Liver (tissue), 9 donors: ENCODE results near the gene PLAC8. TPM values are rescaled to one million over a fixed set of nuclear protein-coding genes. Genes with fewer than 3 reads are reported as not detected.

Source experiments
- DNase-seq: peaks from one replicate; pipeline ENCODE4 v3.0.0-alpha.2; 2017; ENCODE audit warnings: low spot score
- H3K27ac ChIP-seq, 2 donors: one replicate each; pipeline ENCODE4 v1.7.0; 2013; ENCODE audit warnings: inconsistent platforms in 2 of 2, low read length in 2 of 2, control low read depth in 1 of 2, low read depth in 1 of 2, mild to moderate bottlenecking in 1 of 2
- H3K27me3 ChIP-seq, 4 donors: one replicate each; pipeline versions ENCODE4 v1.6.1 to v1.7.0; 2013; ENCODE audit warnings: low read length in 3 of 4, inconsistent platforms in 1 of 4, mild to moderate bottlenecking in 1 of 4, moderate library complexity in 1 of 4; ENCODE audit not compliant: control insufficient read depth in 4 of 4, insufficient read depth in 4 of 4
- H3K36me3 ChIP-seq, 4 donors: one replicate each; pipeline versions ENCODE4 v1.6.1 to v1.7.0; 2013; ENCODE audit warnings: low read length in 3 of 4, mild to moderate bottlenecking in 3 of 4, low read depth in 1 of 4, moderate library complexity in 1 of 4; ENCODE audit not compliant: control insufficient read depth in 4 of 4, insufficient read depth in 3 of 4
- H3K4me1 ChIP-seq, 4 donors: one replicate each; pipeline versions ENCODE4 v1.6.1 to v1.7.0; 2013; ENCODE audit warnings: low read length in 3 of 4, mild to moderate bottlenecking in 3 of 4, moderate library complexity in 1 of 4; ENCODE audit not compliant: control insufficient read depth in 4 of 4, insufficient read depth in 4 of 4
- H3K4me3 ChIP-seq, 3 donors: one replicate each; pipeline versions ENCODE4 v1.6.1 to v1.7.0; 2013; ENCODE audit warnings: low read length in 3 of 3, control low read depth in 1 of 3, low read depth in 1 of 3, mild to moderate bottlenecking in 1 of 3
- H3K9ac ChIP-seq, 2 donors: one replicate each; pipeline ENCODE4 v1.7.0; 2013; ENCODE audit warnings: low read length in 2 of 2, mild to moderate bottlenecking in 2 of 2, moderate library complexity in 2 of 2, control low read depth in 1 of 2, low read depth in 1 of 2
- H3K9me3 ChIP-seq, 4 donors: one replicate each; pipeline versions ENCODE4 v1.6.1 to v1.7.0; 2013; ENCODE audit warnings: low read length in 3 of 4; ENCODE audit not compliant: control insufficient read depth in 4 of 4
- EGR1 ChIP-seq, 2 donors: IDR thresholded peaks; 2 replicates each; pipeline ENCODE4 v1.6.1; 2016 to 2018; ENCODE audit warnings: antibody characterized with exemption in 2 of 2, low read depth in 2 of 2
- FOXA1 ChIP-seq: IDR thresholded peaks from 2 replicates; pipeline ENCODE4 v1.6.1; 2016; ENCODE audit warnings: antibody characterized with exemption
- FOXA2 ChIP-seq: IDR thresholded peaks from 2 replicates; pipeline ENCODE4 v1.6.1; 2016; ENCODE audit warnings: antibody characterized with exemption
- GABPA ChIP-seq, 2 donors: IDR thresholded peaks in 1 of 2; conservative IDR thresholded peaks in 1 of 2; 2 replicates each; pipeline ENCODE4 v1.6.1; 2016; ENCODE audit warnings: antibody characterized with exemption in 2 of 2, mild to moderate bottlenecking in 1 of 2, moderate library complexity in 1 of 2
- HNF4A ChIP-seq, 2 donors: conservative IDR thresholded peaks; 2 replicates each; pipeline ENCODE4 v1.6.1; 2016; ENCODE audit warnings: antibody characterized with exemption in 2 of 2, mild to moderate bottlenecking in 2 of 2
- HNF4G ChIP-seq: IDR thresholded peaks from 2 replicates; pipeline ENCODE4 v1.6.1; 2016; ENCODE audit warnings: antibody characterized with exemption
- JUND ChIP-seq, 2 donors: IDR thresholded peaks; 2 replicates each; pipeline ENCODE4 v1.6.1; 2016; ENCODE audit warnings: antibody characterized with exemption in 2 of 2
- RAD21 ChIP-seq, 2 donors: IDR thresholded peaks; 2 replicates each; pipeline ENCODE4 v1.6.1; 2016; ENCODE audit warnings: antibody characterized with exemption in 2 of 2, mild to moderate bottlenecking in 2 of 2
- REST ChIP-seq: IDR thresholded peaks from 2 replicates; pipeline ENCODE4 v1.6.1; 2016; ENCODE audit warnings: antibody characterized with exemption, mild to moderate bottlenecking
- RXRA ChIP-seq, 2 donors: IDR thresholded peaks; 2 replicates each; pipeline ENCODE4 v1.6.1; 2017 to 2018; ENCODE audit warnings: antibody characterized with exemption in 2 of 2, mild to moderate bottlenecking in 1 of 2
- SP1 ChIP-seq: IDR thresholded peaks from 2 replicates; pipeline ENCODE4 v1.6.1; 2018; ENCODE audit warnings: antibody characterized with exemption, mild to moderate bottlenecking
- YY1 ChIP-seq: IDR thresholded peaks from 2 replicates; pipeline ENCODE4 v1.6.1; 2016; ENCODE audit warnings: antibody characterized with exemption, mild to moderate bottlenecking
- ZBTB33 ChIP-seq: IDR thresholded peaks from 2 replicates; pipeline ENCODE4 v1.6.1; 2016; ENCODE audit warnings: antibody characterized with exemption
- WGBS: extraction: QIAGEN DNeasy Blood & Tissue Kit; methylation state at CpG from one replicate; pipeline ENCODE4 v1.1.7; 2013; 5-methylcytosine and 5-hydroxymethylcytosine counted together
- polyA plus RNA-seq, 2 donors: library from polyadenylated mRNA; stranded (reverse) in 1 of 2; unstranded in 1 of 2; fragments of 200-250 nt in 1 of 2; fragments of >200 nt in 1 of 2; fragmentation: Nextera tagmentation in 1 of 2; extraction: Ambion mirVana in 1 of 2; gene quantifications; one replicate each; pipeline versions ENCODE4 v1.2.1 to v1.2.3, GENCODE V29; 2013 to 2015
- total RNA-seq, 2 donors: library from RNA; depleted of rRNA; stranded (reverse); fragments of >200 nt; gene quantifications; one replicate each; pipeline ENCODE4 v1.2.3, GENCODE V29; 2014
- TF ChIP-seq, protein P1 (sequence below): IDR thresholded peaks from 2 replicates; pipeline ENCODE4 v1.6.1; 2016; ENCODE audit warnings: antibody characterized with exemption
- TF ChIP-seq, protein P2 (sequence below): IDR thresholded peaks from 2 replicates; pipeline ENCODE4 v1.6.1; 2016; ENCODE audit warnings: antibody characterized with exemption
- TF ChIP-seq, protein P3 (sequence below): fragments of 150-350 bp; IDR thresholded peaks from 2 replicates; pipeline ENCODE4 v1.5.1; 2017; ENCODE audit warnings: improper control_type of control experiment, low read depth, low read length; ENCODE audit not compliant: missing input control
- donor health status: healthy.
- donor health status: healthy.
- donor health status: healthy.
- donor health status: healthy.
- donor health status: healthy.

PLAC8 gene
- total and polyA plus RNA-seq, 4 donors, result 8.1 to 63.2 (median 14.2) TPM

GRCh38 chr4:83124111-83124780 is 9.7 kb upstream of the PLAC8 start:
- H3K4me1 ChIP-seq, result no peaks in the 10 kb centered on the region
- peaks cover 0 to 4% (median 0%) of the 10 kb centered on the region in 4 donors for H3K9me3 ChIP-seq
- H3K27ac ChIP-seq, result no peak overlapping the region
- H3K27me3 ChIP-seq, result no peaks in the 10 kb centered on the region
- TF ChIP-seq FOXA2 (no peak), HNF4G (no peak), HNF4A (conservative IDR thresholded peaks at IDR 0.05) (no peak), GABPA (IDR thresholded peaks at IDR 0.05 in 1 of 2, conservative IDR thresholded peaks at IDR 0.05 in 1 of 2) (no peak), SP1 (no peak), JUND (IDR thresholded peaks at IDR 0.05) (no peak), FOXA1 (no peak), REST (no peak), ZBTB33 (no peak)
- TF ChIP-seq, protein P1, sequence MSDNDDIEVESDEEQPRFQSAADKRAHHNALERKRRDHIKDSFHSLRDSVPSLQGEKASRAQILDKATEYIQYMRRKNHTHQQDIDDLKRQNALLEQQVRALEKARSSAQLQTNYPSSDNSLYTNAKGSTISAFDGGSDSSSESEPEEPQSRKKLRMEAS, result no peak
- H3K9ac ChIP-seq, result no peak overlapping the region
- H3K4me3 ChIP-seq, result no peak overlapping the region
- 73% methylated on average over 10 of the region's 10 CpGs for WGBS
- no peaks in the 10 kb centered on the region for H3K36me3 ChIP-seq
- DNase-seq, result no peak

DNA sequence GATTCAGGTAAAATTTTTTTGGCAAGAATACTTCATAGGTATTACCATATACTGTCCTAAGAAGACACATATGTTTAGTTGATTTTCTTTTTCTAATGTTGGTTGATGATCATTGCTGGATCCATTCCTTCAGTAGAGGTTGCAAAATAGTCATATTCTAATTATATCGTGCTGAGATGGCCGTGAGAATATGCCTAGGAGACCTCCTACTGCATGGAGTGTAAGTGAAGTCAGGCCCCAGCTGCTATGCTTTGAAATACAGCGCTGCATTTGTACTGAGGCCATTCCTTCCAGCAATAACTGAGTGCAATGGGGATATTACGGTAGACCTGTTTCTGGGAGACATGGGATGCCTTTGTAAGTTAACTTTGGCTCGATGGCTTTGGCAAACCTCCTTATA is 6.7 kb upstream of the PLAC8 start:
- no peak overlapping the region for H3K27ac ChIP-seq
- TF ChIP-seq, protein P1, result no peak
- no peak for TF ChIP-seq SP1
- TF ChIP-seq RXRA (IDR thresholded peaks at IDR 0.05), result no peak
- TF ChIP-seq EGR1 (IDR thresholded peaks at IDR 0.05; ENCODE audit: low read depth in 2 of 2), result no peak
- TF ChIP-seq FOXA2, result no peak
- no peak for TF ChIP-seq GABPA (IDR thresholded peaks at IDR 0.05 in 1 of 2, conservative IDR thresholded peaks at IDR 0.05 in 1 of 2)
- TF ChIP-seq, protein P2, sequence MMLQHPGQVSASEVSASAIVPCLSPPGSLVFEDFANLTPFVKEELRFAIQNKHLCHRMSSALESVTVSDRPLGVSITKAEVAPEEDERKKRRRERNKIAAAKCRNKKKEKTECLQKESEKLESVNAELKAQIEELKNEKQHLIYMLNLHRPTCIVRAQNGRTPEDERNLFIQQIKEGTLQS, result no peak
- no peak for TF ChIP-seq JUND (IDR thresholded peaks at IDR 0.05)
- no peak for TF ChIP-seq RAD21 (IDR thresholded peaks at IDR 0.05)
- no peak for TF ChIP-seq YY1
- TF ChIP-seq, protein P3, sequence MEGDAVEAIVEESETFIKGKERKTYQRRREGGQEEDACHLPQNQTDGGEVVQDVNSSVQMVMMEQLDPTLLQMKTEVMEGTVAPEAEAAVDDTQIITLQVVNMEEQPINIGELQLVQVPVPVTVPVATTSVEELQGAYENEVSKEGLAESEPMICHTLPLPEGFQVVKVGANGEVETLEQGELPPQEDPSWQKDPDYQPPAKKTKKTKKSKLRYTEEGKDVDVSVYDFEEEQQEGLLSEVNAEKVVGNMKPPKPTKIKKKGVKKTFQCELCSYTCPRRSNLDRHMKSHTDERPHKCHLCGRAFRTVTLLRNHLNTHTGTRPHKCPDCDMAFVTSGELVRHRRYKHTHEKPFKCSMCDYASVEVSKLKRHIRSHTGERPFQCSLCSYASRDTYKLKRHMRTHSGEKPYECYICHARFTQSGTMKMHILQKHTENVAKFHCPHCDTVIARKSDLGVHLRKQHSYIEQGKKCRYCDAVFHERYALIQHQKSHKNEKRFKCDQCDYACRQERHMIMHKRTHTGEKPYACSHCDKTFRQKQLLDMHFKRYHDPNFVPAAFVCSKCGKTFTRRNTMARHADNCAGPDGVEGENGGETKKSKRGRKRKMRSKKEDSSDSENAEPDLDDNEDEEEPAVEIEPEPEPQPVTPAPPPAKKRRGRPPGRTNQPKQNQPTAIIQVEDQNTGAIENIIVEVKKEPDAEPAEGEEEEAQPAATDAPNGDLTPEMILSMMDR, result no peak
- no peak for TF ChIP-seq FOXA1
- TF ChIP-seq HNF4A (conservative IDR thresholded peaks at IDR 0.05), result no peak
- no peak overlapping the region for H3K4me3 ChIP-seq
- H3K9ac ChIP-seq, result no peak overlapping the region
- H3K9me3 ChIP-seq, result peaks cover 0 to 4% (median 0%) of the 10 kb centered on the region in 4 donors
- H3K4me1 ChIP-seq, result no peaks in the 10 kb centered on the region
- H3K36me3 ChIP-seq, result no peaks in the 10 kb centered on the region
- DNase-seq, result no peak
- H3K27me3 ChIP-seq, result no peaks in the 10 kb centered on the region
- WGBS, result 86% methylated on average over 5 of the region's 5 CpGs
